Brain microvascular endothelial cell (primary cell): ENCODE data around the gene RANBP17.
"Not testable (repeated sequence)": the region's sequence is repeated elsewhere in the genome, so short reads cannot be mapped to it uniquely, and the experiment has no call there.

Experiments
- DNase-seq: peaks from one replicate; pipeline ENCODE4 v3.0.0-alpha.2; 2020
- H3K27ac ChIP-seq: fragments of 250-450 bp; sonication (Bioruptor Pico); 2 replicates; pipeline ENCODE4 v1.5.1; 2020; ENCODE audit warnings: mild to moderate bottlenecking, moderate library complexity
- H3K27me3 ChIP-seq: fragments of 250-450 bp; sonication (Bioruptor Pico); replicated peaks from 2 replicates; pipeline ENCODE4 v1.5.1; 2020; ENCODE audit warnings: mild to moderate bottlenecking
- H3K36me3 ChIP-seq: fragments of 250-450 bp; sonication (Bioruptor Pico); replicated peaks from 2 replicates; pipeline ENCODE4 v1.5.1; 2020; ENCODE audit warnings: mild to moderate bottlenecking
- H3K4me3 ChIP-seq: 2 replicates; pipeline ENCODE4 v1.5.1; 2011; ENCODE audit warnings: low read depth, mild to moderate bottlenecking, control low read depth, low read length, moderate library complexity
- CTCF ChIP-seq: IDR thresholded peaks from 2 replicates; pipeline ENCODE4 v1.5.1; 2011; ENCODE audit warnings: low read depth, mild to moderate bottlenecking, moderate library complexity, low read length, control low read depth, inconsistent platforms; ENCODE audit errors: missing control alignments
- in situ Hi-C: cut with HindIII; loops from 2 replicates; pipeline ENCODE4 v1.10.0; 2017; ENCODE audit warnings: low sequenced_read_pairs, low pct_ligation_motif_present

Gene RANBP17

GRCh38 chr5:170867825-170868224 lies 6.0 kb downstream of the RANBP17 start:
- no peak overlapping the region for H3K27ac ChIP-seq
- no peaks in the 10 kb centered on the region for H3K27me3 ChIP-seq
- H3K36me3 ChIP-seq, result no peaks in the 10 kb centered on the region
- TF ChIP-seq CTCF, result no peak
- in situ Hi-C loops, result no loop called here
- DNase-seq, result no peak
- no peak overlapping the region for H3K4me3 ChIP-seq

- H3K36me3 ChIP-seq, H3K27ac ChIP-seq, DNase-seq, in situ Hi-C loops, H3K27me3 ChIP-seq, H3K4me3 ChIP-seq: not testable (repeated sequence)
Measured at GRCh38 chr5:170870390-170870789, 8.6 kb downstream of the RANBP17 start.

GRCh38 chr5:170874017-170874416 lies 12.2 kb downstream of the RANBP17 start:
- no peak for TF ChIP-seq CTCF
- Histone ChIP-seq H3K4me3 (no peak overlapping the region), H3K27ac (no peak overlapping the region), H3K27me3 (no peaks in the 10 kb centered on the region), H3K36me3 (no peaks in the 10 kb centered on the region)
- in situ Hi-C loops, result no loop called here
- DNase-seq, result no peak

GRCh38 chr5:170875811-170876210 lies 14.0 kb downstream of the RANBP17 start:
- Histone ChIP-seq H3K27ac (no peak overlapping the region), H3K36me3 (no peaks in the 10 kb centered on the region), H3K4me3 (no peak overlapping the region), H3K27me3 (no peaks in the 10 kb centered on the region)
- in situ Hi-C loops, result no loop called here
- TF ChIP-seq CTCF, result no peak
- no peak for DNase-seq

- DNase-seq, result no peak
- H3K27ac ChIP-seq, result no peak overlapping the region
- no peak overlapping the region for H3K4me3 ChIP-seq
- no peak for TF ChIP-seq CTCF
- H3K36me3 ChIP-seq, result no peaks in the 10 kb centered on the region
- in situ Hi-C loops, result no loop called here
- H3K27me3 ChIP-seq, result no peaks in the 10 kb centered on the region
Measured at GRCh38 chr5:170880084-170880483, 18.3 kb downstream of the RANBP17 start.

GRCh38 chr5:170882345-170882744 lies 20.5 kb downstream of the RANBP17 start:
- H3K27me3 ChIP-seq, result no peaks in the 10 kb centered on the region
- in situ Hi-C loops, result no loop called here
- H3K4me3 ChIP-seq, result no peak overlapping the region
- H3K36me3 ChIP-seq, result no peaks in the 10 kb centered on the region
- TF ChIP-seq CTCF, result no peak
- H3K27ac ChIP-seq, result no peak overlapping the region
- no peak for DNase-seq
